Stimulated activated CD4-positive, alpha-beta T cell treated with anti-CD3 and anti-CD28 coated beads, Interleukin-1b, Interleukin-23, amount 100 ng/mL, for 1 hour (primary cell): ENCODE measurements around the gene JAML.

Experiments
- DNase-seq, 2 donors: peaks; one replicate each; pipeline ENCODE4 v3.0.0-alpha.2; 2020; ENCODE audit warnings: low read depth in 2 of 2

The JAML gene, protein sequence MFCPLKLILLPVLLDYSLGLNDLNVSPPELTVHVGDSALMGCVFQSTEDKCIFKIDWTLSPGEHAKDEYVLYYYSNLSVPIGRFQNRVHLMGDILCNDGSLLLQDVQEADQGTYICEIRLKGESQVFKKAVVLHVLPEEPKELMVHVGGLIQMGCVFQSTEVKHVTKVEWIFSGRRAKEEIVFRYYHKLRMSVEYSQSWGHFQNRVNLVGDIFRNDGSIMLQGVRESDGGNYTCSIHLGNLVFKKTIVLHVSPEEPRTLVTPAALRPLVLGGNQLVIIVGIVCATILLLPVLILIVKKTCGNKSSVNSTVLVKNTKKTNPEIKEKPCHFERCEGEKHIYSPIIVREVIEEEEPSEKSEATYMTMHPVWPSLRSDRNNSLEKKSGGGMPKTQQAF

DNA sequence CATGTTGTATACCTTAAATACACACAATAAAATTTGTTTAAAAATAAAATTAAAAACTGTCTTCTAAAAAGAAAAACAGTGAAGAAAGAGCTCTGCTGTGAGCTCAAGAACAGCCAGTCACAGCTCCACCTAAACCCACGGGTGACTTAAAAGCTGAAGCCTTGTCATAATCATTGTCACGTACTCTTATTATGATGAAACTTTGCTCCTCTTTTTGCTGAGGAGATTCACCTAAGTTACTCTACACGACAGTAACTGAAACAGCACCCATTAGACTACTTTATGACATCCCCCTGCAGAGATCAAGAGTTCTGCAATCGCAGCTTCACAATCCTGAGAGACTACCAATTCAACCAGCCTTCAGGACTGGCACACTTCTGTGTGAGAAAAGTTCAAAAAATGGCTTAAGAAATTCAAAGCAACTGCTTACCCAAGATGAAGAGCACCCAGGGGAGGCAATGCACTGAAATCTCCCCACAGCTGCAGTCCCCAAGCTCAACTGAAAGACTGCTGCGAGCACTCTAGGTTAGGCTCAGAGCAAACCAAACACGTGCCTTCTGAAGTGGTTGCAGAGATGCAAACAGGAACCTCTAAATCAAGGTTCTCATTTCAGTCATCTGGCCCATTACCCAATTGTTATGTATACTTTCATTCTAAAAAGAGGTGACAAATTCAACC lies at the start of gene JAML:
Gene JAML, minus strand, starts transcription at position 501 of the 678 bp plus-strand sequence. CDS start 10,145 bp downstream, outside the sequence.
- no peak for DNase-seq

DNA sequence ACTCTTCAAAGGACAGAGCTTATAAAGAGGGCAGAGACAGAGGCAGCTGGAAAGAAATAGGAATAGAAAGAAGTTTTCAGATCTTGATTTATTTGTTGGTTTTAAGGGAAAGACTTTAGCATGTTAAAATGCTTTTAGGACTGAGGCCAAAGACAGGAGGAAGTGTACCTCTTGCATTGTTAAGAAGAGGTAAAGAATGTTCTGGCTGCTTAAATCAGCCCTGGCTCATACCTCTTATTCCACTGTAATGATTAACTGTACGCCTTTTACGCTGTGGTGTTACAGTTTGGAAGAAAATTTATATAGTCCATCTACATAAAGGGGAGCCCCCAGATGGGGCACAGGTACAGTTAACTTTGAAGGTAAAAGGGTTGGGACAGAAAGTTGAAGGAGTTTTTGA lies 49.4 kb upstream of the JAML start:
- DNase-seq, result no peak

DNA sequence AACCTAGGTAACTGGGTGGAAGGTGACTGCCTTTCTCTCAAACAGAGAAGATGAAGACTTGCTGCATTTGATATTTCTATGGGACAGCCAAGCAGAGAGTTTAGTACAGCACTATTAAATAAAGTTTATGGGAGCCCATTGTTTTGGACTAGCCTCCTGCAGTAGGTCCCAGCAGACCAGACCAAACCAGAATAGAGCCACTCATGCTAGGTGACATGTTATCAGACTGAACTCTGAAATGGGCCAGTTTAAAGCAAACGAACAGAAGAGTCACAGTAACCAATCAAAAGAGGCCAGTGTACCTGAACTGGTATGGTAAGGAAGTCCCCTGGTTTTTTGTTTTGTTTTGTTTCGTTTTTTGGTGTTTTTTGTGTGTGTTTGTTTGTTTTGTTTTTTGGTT lies 47.2 kb upstream of the JAML start:
- no peak for DNase-seq

DNA sequence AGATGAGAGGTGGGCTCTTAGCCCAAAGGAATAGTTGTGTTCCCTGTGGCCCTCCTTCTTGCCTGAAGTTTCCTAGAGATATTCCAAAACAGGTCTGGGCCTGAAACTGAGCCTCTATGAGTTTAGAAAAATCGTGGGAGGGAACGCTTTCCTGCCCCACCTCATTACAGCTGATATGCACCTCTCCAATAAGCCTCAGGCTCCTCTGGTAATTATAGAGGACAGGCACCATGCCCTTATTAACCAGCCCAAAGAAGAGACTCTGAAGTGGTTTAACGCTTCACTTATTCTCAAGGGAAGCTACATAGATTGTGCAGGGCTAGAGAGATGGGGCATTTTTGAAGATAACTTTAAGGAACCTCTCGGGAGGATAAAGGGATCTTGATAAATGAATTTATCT lies 42.7 kb upstream of the JAML start:
- DNase-seq, result no peak

DNA sequence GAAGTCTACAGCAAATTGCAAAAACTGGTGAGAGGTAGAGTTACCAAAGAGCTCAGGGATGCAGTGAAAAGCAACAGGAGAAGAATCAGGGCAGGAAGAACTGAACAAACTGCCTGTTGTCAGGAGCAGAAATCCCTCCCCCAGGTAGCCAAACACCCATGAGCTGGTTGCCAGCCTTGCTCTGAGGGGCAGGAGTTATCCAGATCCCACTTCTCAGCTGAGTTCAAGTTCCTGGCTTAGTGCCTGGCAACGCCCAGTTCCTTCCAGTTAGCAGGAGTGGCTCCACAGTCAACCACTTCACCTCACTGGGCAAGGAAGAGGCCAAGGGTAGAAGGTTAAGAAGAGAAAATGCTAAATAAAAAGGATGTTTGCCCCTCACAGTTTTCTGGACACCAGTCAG lies 41.1 kb upstream of the JAML start:
- no peak for DNase-seq

DNA sequence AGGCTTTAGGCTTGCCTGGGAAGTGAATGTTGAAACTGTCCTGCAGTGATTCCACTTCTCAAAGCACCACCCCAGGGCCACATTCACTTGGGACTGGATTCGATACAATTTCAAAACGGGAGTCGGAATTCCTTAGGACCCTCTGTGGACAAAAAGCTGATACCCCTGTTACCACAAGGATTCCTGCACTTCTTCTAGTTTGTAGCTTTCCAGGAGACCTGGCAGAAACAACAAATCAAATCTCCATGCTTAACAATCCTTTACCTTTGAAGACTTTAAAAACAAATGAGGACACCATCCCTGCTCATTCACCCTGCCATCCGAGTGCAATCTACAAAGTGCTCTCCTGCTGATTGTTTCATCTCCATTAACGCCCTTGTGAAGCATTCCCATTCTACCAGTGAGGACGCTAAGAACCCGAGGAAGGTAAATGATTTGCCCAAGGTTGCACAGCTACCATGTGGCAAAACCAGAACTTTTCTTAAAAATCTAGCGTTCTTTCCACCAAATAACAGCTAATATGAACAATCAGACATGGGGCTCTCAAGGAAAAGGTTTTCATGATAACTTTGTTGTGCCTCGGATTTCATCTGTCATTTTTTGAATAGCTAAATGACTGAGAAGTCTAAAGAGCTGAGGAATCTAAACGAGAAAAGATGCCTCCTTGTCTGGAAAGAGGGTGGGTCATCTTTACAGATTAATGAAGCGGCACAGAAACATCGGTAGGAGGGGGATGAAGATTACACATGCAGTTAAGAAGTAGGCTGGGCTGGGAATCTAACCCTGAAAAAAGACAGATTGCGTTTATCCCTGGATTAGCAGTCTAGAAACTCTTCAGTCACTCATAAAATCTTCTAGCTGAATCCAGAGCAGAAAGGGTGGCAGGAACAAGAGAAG lies 40.0 kb upstream of the JAML start:
- no peak for DNase-seq

DNA sequence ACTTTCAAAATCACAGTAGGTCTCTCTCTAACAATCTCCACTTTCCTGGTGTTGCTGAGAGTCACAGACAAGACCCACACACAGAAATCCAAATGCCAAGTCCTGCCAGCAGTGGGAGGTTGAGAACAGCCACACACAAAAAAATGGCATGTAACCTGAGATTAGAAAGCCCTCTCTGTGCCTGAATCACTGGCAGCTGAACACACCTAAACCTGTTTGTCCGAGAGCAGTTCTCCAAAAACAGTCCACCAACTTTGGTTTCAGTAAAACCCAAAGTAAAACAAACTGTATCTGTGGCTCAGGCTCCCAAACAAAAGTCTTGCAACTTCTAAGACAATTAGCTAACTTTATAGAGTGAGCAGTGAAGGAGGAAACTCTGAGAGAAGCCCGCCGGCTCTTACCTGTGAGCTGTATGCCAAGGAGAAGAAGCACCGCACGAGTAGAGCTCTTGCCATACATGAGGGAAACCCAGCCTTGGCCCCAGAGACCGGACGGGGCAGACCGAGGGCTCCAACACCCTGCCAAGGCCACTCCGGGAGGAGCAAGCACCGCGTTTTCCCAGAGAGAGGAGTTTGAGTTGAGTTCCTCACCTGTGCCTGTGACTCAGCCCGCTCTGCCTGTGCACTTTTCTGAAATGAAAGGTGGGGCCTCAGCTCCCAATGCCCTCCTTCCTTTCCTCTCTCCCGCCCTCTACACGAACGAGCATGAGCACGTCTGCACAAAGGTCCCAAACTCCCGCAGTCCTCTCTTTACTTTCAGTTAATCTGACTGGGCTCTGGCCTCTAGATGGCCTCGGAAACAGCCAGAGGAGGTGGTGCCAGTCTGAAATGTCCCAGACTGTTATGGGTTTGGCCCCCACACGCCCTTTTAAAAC lies 39.1 kb upstream of the JAML start, which contains the start of gene MPZL2:
Gene MPZL2, minus strand, starts transcription at position 603 of the 874 bp plus-strand sequence. Its CDS starts 144 bp downstream, at position 459.
- no peak for DNase-seq

DNA sequence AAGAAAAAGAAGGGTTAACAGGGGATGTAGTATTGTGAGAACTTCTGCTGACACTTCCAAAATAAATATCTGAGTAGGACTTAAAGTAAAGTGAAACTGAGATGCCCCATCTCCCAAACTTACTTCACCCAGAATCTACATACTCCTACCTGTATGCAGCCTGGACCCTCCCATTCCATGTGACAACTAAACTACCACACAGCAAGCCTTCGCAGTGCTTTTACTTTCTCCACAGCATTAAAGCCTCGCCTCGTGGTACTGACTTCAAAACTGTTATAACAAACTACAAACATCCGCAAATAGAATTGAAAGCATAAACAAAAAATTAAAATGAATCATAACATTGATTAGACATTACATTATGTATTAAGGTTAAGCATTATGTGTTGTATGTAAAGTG lies 38.3 kb upstream of the JAML start:
- no peak for DNase-seq

DNA sequence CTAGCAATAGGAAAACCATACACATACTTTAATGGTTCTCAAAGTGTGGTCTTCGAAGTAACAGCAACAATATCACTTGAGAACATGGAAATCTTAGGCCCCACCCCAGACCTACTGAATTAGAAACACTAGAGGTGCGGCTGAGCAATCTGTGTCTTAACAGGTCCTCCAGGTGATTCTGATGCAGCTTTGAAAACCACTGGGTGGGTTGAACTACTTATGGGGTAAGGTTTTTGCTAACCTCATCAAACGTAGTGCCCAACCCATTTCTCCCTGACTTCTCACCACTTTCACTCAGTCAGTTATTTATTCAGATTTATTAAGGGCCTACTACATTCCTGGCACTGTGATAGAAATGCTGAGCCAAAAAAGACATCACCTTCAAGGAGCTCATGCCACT lies 35.5 kb upstream of the JAML start:
- DNase-seq, result no peak

DNA sequence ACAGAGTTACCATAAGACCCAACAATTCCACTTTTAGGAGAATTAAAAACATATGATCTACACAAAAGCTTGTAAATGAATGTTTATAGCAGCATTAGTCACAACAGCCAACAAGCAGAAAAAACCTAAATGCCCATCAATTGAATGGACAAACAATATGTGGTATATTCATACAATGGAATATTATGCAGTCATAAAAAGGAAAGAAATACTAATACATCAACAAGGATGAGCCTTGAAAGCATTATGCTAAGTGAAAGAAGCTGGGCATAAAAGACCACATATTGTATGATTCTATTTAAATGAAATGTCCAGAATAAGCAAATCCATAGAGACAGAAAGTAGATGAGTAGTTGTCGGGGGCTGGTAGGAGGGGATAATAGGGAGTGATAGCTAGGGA lies 34.3 kb upstream of the JAML start:
- DNase-seq, result no peak

DNA sequence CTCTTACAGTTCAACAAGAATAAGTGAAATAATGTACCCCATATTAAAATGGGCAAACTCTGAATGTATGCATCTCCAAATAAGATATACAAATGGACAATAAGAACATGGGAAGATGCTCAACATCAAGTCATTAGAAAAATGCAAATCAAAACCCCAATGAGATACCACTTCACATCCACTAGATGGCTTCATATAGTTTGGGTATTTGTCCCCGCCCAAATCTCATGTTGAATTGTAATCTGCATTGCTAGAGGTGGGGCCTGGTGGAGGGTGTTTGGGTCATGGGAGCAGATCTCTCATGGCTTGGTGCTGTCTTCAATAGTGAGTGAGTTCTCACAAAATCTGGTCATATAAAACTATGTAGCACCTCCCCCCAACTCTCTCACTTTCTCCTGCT lies 33.6 kb upstream of the JAML start:
- DNase-seq, result no peak

DNA sequence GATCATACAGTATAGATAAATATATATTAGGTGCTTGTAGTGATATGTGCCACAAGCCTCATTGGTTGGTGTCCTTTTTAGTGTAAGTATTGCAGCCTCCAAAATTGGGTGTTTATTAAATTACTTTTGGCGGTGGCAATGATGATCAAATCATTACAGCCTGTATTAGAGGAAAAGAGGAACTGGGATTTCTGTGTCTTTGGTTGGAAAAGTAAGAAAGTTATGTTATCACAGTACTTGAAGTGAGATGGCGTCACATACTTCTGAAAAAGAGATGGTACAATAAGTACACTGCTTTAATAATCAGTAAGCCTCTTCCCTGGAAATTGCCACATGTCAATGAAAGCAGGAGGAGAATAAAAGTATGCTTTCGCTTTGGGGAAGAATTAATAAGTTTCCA lies 27.9 kb upstream of the JAML start:
- DNase-seq, result no peak

DNA sequence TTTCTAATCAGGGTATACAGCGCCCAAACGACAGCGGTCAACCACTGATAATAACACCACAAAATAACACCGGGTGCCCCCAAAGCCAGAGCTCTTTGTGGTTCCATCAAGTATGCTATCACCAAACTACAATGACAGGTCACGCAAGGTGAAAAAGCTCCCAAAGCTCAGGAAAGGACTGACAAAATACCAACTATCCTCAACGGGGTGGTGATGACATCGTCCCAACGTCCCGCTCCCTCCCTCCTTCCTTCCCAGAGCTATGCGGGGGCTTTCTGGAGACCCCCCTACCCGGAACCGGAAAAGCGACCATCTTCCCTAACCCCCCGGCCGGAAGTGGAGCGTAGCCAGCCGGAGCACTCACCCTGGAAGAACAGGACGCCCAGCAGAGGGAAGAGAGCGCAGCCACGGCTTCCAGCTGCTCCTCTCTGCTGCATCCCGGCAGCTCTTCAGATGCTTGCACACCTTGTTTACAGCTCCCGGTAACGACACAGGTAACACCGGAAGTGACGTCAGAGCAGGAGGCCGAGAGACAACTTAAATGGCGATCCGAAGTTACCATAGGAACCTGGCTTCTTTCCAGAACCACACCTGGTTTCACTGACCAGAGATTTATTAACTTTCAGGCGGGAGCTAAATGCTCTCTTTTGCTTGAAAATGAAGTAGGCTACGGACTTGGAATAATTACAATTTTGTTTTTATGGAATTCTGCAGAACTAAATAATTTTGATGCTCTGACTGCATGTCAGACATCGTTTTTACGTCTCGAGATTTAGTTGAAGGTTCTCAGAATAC lies 27.2 kb upstream of the JAML start, which contains the start of gene MPZL3:
Gene MPZL3, minus strand, starts transcription at position 508 of the 795 bp plus-strand sequence. Its CDS starts 71 bp downstream, at position 437.
- peak; percentile 47 to 63 for DNase-seq

DNA sequence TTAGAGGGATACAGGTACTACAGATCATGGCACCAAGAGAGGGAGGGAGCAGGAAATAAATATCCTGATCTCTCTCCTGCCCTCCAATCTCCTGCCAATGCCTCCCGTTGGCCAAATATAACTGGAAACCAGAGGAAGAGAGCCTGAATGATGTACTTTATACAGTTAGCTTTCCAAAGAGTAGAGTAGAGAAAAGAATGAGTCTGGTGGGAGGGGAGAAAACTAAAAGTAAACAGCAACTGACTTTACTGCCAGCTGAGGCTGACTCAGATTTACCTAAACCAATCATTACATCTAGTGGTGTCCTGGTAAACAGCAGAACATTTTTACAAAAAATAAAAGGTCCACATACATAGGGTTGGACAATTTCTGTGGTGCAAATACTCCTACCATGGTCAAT lies 22.2 kb upstream of the JAML start:
- DNase-seq, result no peak

DNA sequence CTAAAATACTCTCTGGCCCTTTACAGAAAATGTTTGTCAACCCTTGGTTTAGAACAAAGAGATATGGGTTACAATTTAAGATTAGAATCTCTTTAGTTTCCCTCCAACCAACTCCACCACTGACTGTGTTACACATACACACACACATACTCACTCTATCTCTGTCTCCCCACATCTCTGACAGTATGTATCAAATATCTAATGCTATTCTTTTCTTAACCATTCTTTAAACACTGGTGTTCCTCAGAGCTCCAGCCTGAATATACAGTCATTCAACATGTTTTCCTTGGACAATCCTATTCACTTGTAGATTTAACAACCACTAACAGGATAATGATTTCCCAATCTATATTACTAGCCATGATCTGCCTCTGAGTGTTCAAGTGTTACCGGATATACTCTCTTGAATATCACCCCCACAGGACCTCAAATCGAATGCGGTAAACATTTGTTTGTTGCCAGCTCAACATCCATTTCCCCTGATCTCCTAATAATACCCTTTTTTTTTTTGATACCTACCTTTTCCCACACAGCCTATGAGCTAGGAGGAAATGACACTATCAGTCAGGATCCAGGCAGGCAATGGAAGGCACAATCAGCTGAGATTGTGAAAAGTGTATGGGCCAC lies 21.2 kb upstream of the JAML start:
- no peak for DNase-seq

DNA sequence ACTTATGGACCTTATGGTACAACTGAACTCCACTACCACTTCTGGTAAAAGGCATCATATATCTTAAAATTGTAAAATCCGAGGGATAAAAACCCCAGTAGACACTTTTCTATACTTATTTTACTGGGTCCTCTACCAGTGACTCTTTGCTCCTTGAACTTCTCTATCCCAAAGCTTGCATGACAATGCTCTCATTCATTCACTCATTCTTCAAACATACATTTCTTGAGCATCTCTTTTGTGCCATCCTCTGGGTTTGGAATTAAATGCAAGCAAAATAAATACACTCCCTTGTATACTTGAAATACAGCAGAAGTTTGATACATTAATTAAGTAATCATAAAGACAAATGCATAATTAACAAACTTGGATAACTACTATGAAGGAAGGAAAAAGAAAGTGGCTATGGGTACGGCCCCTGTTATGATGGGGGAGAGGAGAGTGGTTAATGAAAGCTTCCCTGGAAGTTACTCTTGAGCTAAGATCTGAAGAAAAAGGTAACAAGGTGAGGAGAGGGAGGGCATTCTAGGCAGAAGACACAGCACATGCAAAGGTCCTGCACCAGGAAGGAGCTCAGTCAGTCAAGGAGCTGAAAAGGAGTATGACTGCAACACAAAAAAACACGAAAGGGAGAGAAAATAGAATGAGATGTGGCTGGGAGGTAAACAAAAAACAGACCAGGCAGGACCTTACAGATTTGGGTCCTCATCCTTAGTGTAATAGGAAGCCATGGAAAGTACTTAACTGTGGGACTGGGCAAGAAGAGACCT lies 19.4 kb upstream of the JAML start:
- DNase-seq, result no peak

DNA sequence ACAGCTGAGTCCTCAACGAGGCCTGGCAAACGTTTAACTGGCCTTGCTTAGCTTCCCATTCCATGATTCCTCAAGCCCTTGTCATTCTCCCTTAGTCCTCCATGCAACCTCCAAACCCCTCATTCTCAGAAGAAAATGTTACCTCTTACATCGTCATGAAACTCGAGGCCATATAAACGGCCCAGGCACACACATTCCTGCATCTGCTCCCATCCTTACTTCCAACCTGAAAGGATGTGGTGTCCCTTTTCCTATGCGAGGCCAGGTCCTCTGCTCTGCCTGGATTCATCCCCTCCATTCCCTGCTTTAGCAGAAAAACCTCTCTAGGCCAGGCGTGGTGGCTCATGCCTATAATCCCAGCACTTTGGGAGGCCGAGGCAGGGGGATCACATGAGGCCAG lies 18.4 kb upstream of the JAML start:
- DNase-seq, result no peak

DNA sequence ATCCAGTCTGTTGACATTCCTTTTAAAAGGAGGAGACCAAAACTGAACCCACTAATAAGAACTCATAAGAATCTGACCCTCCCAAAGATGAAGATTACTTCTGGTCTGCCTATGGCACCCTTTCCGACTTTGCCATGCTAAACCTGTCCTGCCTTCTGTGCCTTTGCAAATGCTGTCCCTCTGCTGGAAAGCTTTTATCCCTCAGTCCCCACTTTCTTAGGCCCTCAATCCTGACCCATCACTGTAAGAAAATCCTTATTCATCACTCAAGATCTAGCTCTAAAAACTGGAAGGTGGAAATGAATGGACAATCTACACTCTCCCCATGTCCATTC lies 16.9 kb upstream of the JAML start:
- no peak for DNase-seq
